NCI-H2107 treated with DMSO at 0.1 percent for 48 hours (cell line): ENCODE results near the gene DAAM1.

Experiments
- DNase-seq: peaks from one replicate; lab custom pipeline; 2025; ENCODE audit not compliant: unreplicated experiment; lab: John Stamatoyannopoulos, UW

DAAM1 gene

DNA sequence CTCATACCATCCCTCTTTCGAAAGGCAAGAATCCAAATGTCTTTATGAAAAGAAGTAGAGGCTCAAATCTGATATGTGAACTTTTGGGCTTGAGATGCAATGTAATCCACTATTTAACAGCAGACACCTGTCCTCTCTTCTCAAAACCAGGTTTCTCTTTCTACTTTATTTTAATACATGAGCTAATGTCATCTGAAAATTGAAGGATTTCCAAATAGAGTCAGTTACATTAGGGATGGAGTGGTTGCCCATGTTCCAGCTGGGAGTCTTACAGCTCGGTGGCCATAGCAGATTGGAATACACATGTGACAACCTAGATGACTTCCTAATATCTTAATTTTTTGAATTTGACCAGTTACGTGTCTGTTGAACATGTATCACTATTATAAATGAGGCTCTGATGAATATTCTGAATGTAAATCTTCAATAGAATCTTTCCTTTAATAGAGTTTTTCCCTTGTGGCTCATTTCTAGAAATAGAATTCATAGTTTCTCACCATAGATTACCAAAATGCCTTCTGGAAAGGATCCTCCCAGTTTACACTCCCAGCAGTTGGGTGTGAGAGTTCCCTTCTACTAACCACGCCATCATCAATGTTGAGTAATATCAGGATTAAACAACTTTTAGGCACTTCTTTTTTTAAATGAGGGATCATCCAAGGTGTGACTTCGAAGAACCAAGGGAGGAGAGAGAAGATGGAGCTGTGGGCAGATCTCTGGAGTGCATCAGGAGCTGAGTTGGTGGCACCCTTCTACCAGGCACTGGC, 227.6 kb downstream of the DAAM1 start:
- no peak for DNase-seq

DNA sequence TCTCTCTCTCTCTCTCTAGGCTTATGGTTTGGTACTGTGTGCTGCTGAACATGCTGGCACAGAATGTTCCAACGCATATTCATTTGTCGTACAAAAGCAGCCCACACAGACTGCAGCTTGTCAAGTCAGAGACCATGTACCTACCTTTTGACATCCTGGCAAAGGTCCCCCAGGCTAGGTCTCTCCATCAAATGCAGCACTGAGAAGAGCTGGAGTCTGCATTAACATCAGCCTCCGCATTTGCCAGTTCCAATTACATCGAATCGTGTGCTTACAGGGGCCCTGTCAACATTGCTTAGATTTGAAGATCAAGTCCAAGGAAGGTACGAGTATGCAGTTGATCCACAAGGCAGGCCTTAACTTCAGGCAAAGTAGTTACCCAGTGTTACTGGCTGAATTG, 228.8 kb downstream of the DAAM1 start:
- DNase-seq = no peak

DNA sequence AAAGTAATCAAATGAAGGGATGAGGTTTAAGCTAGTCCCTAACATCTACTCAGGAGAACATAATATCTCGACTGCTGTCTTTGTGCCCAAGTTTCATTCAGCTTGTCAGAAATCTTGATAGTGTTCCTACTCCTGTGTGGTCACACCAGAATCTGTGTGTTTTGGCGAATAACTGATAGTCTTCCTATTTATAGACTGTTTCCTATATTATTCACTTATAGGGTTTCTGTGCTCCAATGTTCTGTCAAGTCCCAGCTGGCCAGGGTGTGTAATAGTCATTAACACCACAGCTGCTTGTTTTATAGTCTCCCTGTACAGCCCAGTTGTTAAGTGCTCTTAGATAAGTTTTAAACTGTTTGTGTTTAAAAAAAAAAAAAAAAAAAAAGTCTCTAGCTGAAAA, 230.8 kb downstream of the DAAM1 start:
- DNase-seq = peak; percentile 37
